ENCODE measurements around the gene RNASE11.
"Not testable (repeated sequence)": the region's sequence is repeated elsewhere in the genome, so short reads cannot be mapped to it uniquely, and the experiment has no call there.

Gene RNASE11

GRCh38 chr14:20614038-20614840, 26.4 kb upstream of the RNASE11 start:
- no peak for DNase-seq (ENCODE audit: low spot score)

- peak; percentile 91 for DNase-seq (ENCODE audit: low spot score)
These were observed 25.6 kb upstream of the RNASE11 start for GRCh38 chr14:20613094-20614037.

- DNase-seq (ENCODE audit: low spot score): no peak
These were observed 24.6 kb upstream of the RNASE11 start for GRCh38 chr14:20612403-20612802.

- DNase-seq (ENCODE audit: low spot score): no peak
These were observed 23.5 kb upstream of the RNASE11 start for GRCh38 chr14:20611277-20611676.

GRCh38 chr14:20610002-20610765, 22.4 kb upstream of the RNASE11 start:
- DNase-seq (ENCODE audit: low spot score): peak; percentile 72

- peak; percentile 87 for DNase-seq (ENCODE audit: low spot score)
These were observed 21.6 kb upstream of the RNASE11 start for GRCh38 chr14:20609215-20610001.

GRCh38 chr14:20608383-20609110, 20.7 kb upstream of the RNASE11 start:
- no peak for DNase-seq (ENCODE audit: low spot score)

- DNase-seq (ENCODE audit: low spot score): no peak
These were observed 19.8 kb upstream of the RNASE11 start for GRCh38 chr14:20607617-20608016.

- no peak for DNase-seq (ENCODE audit: low spot score)
These were observed 19.1 kb upstream of the RNASE11 start for GRCh38 chr14:20606902-20607242.

- no peak for DNase-seq (ENCODE audit: low spot score)
These were observed 18.5 kb upstream of the RNASE11 start for GRCh38 chr14:20606190-20606901.

- no peak for DNase-seq (ENCODE audit: low spot score)
These were observed 16.3 kb upstream of the RNASE11 start for GRCh38 chr14:20603813-20604690.

GRCh38 chr14:20602583-20602982, 14.8 kb upstream of the RNASE11 start:
- no peak for DNase-seq (ENCODE audit: low spot score)

GRCh38 chr14:20601522-20601921, 13.7 kb upstream of the RNASE11 start:
- DNase-seq (ENCODE audit: low spot score): no peak

- no peak for DNase-seq (ENCODE audit: low spot score)
These were observed 9.3 kb upstream of the RNASE11 start for GRCh38 chr14:20597108-20597507.

- not testable (repeated sequence) for DNase-seq (ENCODE audit: low spot score)
These were observed 7.9 kb upstream of the RNASE11 start for GRCh38 chr14:20595726-20596125.

- no peak for DNase-seq (ENCODE audit: low spot score)
These were observed 4.8 kb upstream of the RNASE11 start for GRCh38 chr14:20592574-20592973.

GRCh38 chr14:20591235-20591634, 3.4 kb upstream of the RNASE11 start, which contains the start of gene RNASE12:
Gene RNASE12, minus strand, starts transcription at chr14:20591376. Its CDS starts 653 bp downstream, at chr14:20590723.
- no peak for DNase-seq (ENCODE audit: low spot score)

GRCh38 chr14:20583908-20584307, 3.9 kb downstream of the RNASE11 start:
- no peak for DNase-seq (ENCODE audit: low spot score)

- DNase-seq (ENCODE audit: low spot score): no peak
These were observed 4.7 kb downstream of the RNASE11 start for GRCh38 chr14:20583142-20583541.
